Fibroblast of upper back skin (primary cell): ENCODE data around the gene LRP6.
A peak's percentile ranks its signal among the peaks of the same experiment; 100 is the strongest.
"Not testable (repeated sequence)": the region's sequence is repeated elsewhere in the genome, so short reads cannot be mapped to it uniquely, and the experiment has no call there.

Experiments
- DNase-seq: peaks from one replicate; pipeline ENCODE4 v3.0.0-alpha.2; 2013

LRP6 gene

GRCh38 chr12:12266873-12267741 is at the start of gene LRP6:
LRP6 (minus strand) TSS chr12:12267044; CDS start chr12:12266735, 309 bp downstream.
- DNase-seq, result peak; percentile 94

GRCh38 chr12:12315838-12316237 is 49.0 kb upstream of the LRP6 start:
- no peak for DNase-seq

GRCh38 chr12:12310695-12311094 is 43.9 kb upstream of the LRP6 start:
- not testable (repeated sequence) for DNase-seq

- DNase-seq, result no peak
Observed at GRCh38 chr12:12305568-12306300, 38.9 kb upstream of the LRP6 start.

- no peak for DNase-seq
Observed at GRCh38 chr12:12302976-12303375, 36.1 kb upstream of the LRP6 start.

- no peak for DNase-seq
Observed at GRCh38 chr12:12301122-12301521, 34.3 kb upstream of the LRP6 start.

GRCh38 chr12:12297201-12297830 is 30.5 kb upstream of the LRP6 start:
- no peak for DNase-seq

- DNase-seq, result peak; percentile 19
Observed at GRCh38 chr12:12294215-12295005, 27.6 kb upstream of the LRP6 start.

GRCh38 chr12:12290206-12290605 is 23.4 kb upstream of the LRP6 start:
- no peak for DNase-seq

- DNase-seq, result no peak
Observed at GRCh38 chr12:12286441-12286840, 19.6 kb upstream of the LRP6 start.

GRCh38 chr12:12282761-12283425 is 16.0 kb upstream of the LRP6 start:
- peak; percentile 74 for DNase-seq

- no peak for DNase-seq
Observed at GRCh38 chr12:12282202-12282601, 15.4 kb upstream of the LRP6 start.

GRCh38 chr12:12281134-12281533 is 14.3 kb upstream of the LRP6 start:
- no peak for DNase-seq

- DNase-seq, result peak; percentile 37
Observed at GRCh38 chr12:12278899-12279298, 12.1 kb upstream of the LRP6 start.

- DNase-seq, result no peak
Observed at GRCh38 chr12:12275874-12276273, 9.0 kb upstream of the LRP6 start.

- peak; percentile 47 for DNase-seq
Observed at GRCh38 chr12:12273291-12273957, 6.6 kb upstream of the LRP6 start.

- peak; percentile 66 for DNase-seq
Observed at GRCh38 chr12:12272869-12273268, 6.0 kb upstream of the LRP6 start.

- DNase-seq, result no peak
Observed at GRCh38 chr12:12270226-12270625, 3.4 kb upstream of the LRP6 start.

GRCh38 chr12:12267742-12268200 is 927 bp upstream of the LRP6 start:
- no peak for DNase-seq

GRCh38 chr12:12266389-12266872 is 413 bp downstream of the LRP6 start:
- no peak for DNase-seq
